ENCODE results near the gene PSME2.

PSME2 gene

GRCh38 chr14:24182110-24182882, 35.9 kb upstream of the PSME2 start:
- no peak for TF ChIP-seq CTCF (IDR thresholded peaks at IDR 0.05)
- H3K27me3 ChIP-seq, result no peaks in the 10 kb centered on the region
- peaks cover 0 to 4% (median under 1%) of the 10 kb centered on the region in 4 donors for H3K4me1 ChIP-seq
- no peak overlapping the region for H3K27ac ChIP-seq
- no peak overlapping the region for H3K4me3 ChIP-seq
- DNase-seq, result no peak
- intact Hi-C loops (cut with DNase I; ENCODE audit: low total_unique reads), result no loop called here
- no peaks in the 10 kb centered on the region for H3K9me3 ChIP-seq
- H3K36me3 ChIP-seq, result peaks cover 47 to 99% (median 78%) of the 10 kb centered on the region in 3 donors

- H3K36me3 ChIP-seq, result peaks cover 46 to 100% (median 80%) of the 10 kb centered on the region in 3 donors
- H3K27me3 ChIP-seq, result no peaks in the 10 kb centered on the region
- H3K9me3 ChIP-seq, result no peaks in the 10 kb centered on the region
- DNase-seq, result no peak
- no peak overlapping the region for H3K4me3 ChIP-seq
- intact Hi-C loops (cut with DNase I; ENCODE audit: low total_unique reads), result no loop called here
- no peak for TF ChIP-seq CTCF (IDR thresholded peaks at IDR 0.05)
- H3K4me1 ChIP-seq, result no peaks in the 10 kb centered on the region
- no peak overlapping the region for H3K27ac ChIP-seq
Observed at GRCh38 chr14:24181371-24182077, 35.1 kb upstream of the PSME2 start.

DNA sequence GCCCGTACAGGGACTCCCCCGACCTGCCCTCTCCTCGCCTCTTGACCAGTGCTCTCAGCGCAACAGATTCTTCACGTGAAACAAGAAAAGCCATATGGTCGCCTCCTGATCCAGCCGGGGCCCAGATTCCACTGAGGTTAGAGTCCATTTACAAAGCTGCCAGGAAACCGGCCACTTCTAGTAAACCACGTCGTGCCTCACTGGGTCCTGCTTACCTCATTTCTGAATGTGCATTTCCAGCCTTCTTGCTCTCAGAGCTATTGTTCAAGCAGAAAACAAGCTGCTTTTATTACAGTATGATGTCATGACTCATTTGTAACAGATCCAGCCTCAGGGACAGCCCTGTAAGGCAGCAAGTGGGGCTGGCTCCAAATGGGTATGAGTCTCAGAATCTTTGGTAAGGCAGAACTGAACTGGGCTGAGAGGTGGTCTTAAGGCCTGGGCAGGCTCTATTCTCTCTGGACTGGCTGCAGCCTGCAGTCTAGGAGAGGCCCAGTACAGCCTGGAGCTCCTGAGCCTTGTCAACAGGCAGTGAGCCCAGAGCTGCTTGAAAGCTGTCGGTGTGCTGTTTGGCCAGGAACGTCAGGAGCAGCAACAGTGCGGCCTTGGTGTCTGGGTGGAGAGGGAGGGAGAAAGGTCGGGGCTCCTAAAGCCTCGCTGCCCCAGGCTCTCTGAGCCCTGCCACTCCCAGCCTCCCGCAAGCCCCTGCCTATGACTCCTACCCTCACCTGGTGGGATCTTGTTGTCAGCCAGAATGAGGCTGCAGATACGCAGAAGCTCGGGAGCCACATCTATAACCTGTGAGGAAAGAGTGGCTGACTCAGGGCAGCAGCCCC, 33.8 kb upstream of the PSME2 start:
- H3K27me3 ChIP-seq, result no peaks in the 10 kb centered on the region
- no peaks in the 10 kb centered on the region for H3K4me1 ChIP-seq
- intact Hi-C loops (cut with DNase I; ENCODE audit: low total_unique reads), result no loop called here
- no peaks in the 10 kb centered on the region for H3K9me3 ChIP-seq
- H3K4me3 ChIP-seq, result no peak overlapping the region
- no peak for TF ChIP-seq CTCF (IDR thresholded peaks at IDR 0.05)
- no peak for DNase-seq
- peaks cover 32 to 91% (median 68%) of the 10 kb centered on the region in 3 donors for H3K36me3 ChIP-seq
- H3K27ac ChIP-seq, result no peak overlapping the region

GRCh38 chr14:24179294-24179960, 33.0 kb upstream of the PSME2 start:
- peaks cover 25 to 83% (median 61%) of the 10 kb centered on the region in 3 donors for H3K36me3 ChIP-seq
- no peak overlapping the region for H3K27ac ChIP-seq
- no peaks in the 10 kb centered on the region for H3K27me3 ChIP-seq
- DNase-seq, result no peak
- intact Hi-C loops (cut with DNase I; ENCODE audit: low total_unique reads), result no loop called here
- no peak overlapping the region for H3K4me3 ChIP-seq
- no peaks in the 10 kb centered on the region for H3K4me1 ChIP-seq
- no peak for TF ChIP-seq CTCF (IDR thresholded peaks at IDR 0.05)
- no peaks in the 10 kb centered on the region for H3K9me3 ChIP-seq
